ENCODE results near the gene HIGD1B. TPM values are rescaled to one million over a fixed set of nuclear protein-coding genes. Genes with fewer than 3 reads are reported as not detected.

HIGD1B gene
- total and polyA plus RNA-seq, 2 donors (not counting 1 experiment from before 2014, with no cell fraction given) = not detected

DNA sequence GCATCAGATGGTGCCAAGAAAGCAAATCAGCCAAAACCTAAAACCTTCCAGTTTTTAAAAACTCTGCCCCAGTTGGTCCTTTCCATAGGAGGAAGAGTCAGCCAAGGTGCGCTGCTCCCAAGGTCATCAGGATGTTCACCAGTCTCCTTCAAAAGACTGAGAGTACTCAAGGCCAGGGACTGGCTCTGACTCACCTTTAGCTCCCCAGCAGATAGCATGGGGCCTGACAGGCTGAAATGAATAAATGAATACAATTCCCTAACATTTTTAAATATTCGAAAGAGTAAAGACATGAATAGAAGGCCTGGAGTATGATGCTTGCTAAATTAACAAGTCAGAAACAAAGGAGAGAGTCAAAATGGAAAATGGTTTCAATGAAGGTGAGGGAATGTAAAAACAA, 32.4 kb downstream of the HIGD1B start:
- Histone ChIP-seq H3K9ac (ENCODE audit: low read length) (no peak overlapping the region), H3K79me2 (ENCODE audit: control insufficient read depth, insufficient read depth, low read length) (no peaks in the 10 kb centered on the region), H3K36me3 (replicated peaks in 1 of 2; ENCODE audit: control extremely low read depth in 1 of 2, control insufficient read depth in 1 of 2, extremely low read depth in 1 of 2, insufficient read depth in 2 of 2, low read length in 1 of 2) (peaks cover 16 to 75% of the 10 kb centered on the region in 2 experiments), H3K4me2 (replicated peaks; ENCODE audit: low read depth, low read length, poor library complexity, severe bottlenecking) (no peak overlapping the region), H3K9me3 (ENCODE audit: control extremely low read depth in 1 of 3, control insufficient read depth in 2 of 3, insufficient read depth in 1 of 3, low read length in 2 of 3) (no peaks in the 10 kb centered on the region), H3K4me3 (ENCODE audit: control extremely low read depth in 1 of 5, extremely low read depth in 1 of 5, insufficient read depth in 1 of 5, low read depth in 2 of 5, low read length in 4 of 5) (no peak overlapping the region), H2AFZ (ENCODE audit: insufficient read depth, low read depth, low read length, poor library complexity, severe bottlenecking) (no peak overlapping the region), H3K27ac (ENCODE audit: low read length in 2 of 2) (no peak overlapping the region), H4K20me1 (ENCODE audit: control insufficient read depth, insufficient read depth, low read length, poor library complexity, severe bottlenecking) (no peaks in the 10 kb centered on the region), H3K27me3 (replicated peaks in 1 of 4; ENCODE audit: control extremely low read depth in 1 of 4, control insufficient read depth in 3 of 4, insufficient read depth in 4 of 4, low read length in 3 of 4) (no peaks in the 10 kb centered on the region), H3K4me1 (ENCODE audit: control insufficient read depth in 2 of 2, insufficient read depth in 2 of 2, low read length in 2 of 2) (no peaks in the 10 kb centered on the region)
- ATAC-seq (ENCODE audit: low read depth) (no peak), DNase-seq (no peak)
- CTCF ChIA-PET = interaction anchor here (1.9 to 3.6 kb wide), 3 partner anchors 15 to 142 kb away, joined by 5 to 25 read pairs (median 16); no protein-coding TSS in a partner anchor
- intact Hi-C loops (cut with micrococcal nuclease) = no loop called here
- Mint-ChIP-seq H3K4me3 (no peak overlapping the region), H3K27ac (no peak overlapping the region), H3K27me3 (no peaks in the 10 kb centered on the region), H3K9me3 (ENCODE audit: insufficient read depth) (no peaks in the 10 kb centered on the region), H3K4me1 (no peaks in the 10 kb centered on the region)
- TF ChIP-seq, protein P1, sequence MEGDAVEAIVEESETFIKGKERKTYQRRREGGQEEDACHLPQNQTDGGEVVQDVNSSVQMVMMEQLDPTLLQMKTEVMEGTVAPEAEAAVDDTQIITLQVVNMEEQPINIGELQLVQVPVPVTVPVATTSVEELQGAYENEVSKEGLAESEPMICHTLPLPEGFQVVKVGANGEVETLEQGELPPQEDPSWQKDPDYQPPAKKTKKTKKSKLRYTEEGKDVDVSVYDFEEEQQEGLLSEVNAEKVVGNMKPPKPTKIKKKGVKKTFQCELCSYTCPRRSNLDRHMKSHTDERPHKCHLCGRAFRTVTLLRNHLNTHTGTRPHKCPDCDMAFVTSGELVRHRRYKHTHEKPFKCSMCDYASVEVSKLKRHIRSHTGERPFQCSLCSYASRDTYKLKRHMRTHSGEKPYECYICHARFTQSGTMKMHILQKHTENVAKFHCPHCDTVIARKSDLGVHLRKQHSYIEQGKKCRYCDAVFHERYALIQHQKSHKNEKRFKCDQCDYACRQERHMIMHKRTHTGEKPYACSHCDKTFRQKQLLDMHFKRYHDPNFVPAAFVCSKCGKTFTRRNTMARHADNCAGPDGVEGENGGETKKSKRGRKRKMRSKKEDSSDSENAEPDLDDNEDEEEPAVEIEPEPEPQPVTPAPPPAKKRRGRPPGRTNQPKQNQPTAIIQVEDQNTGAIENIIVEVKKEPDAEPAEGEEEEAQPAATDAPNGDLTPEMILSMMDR (IDR thresholded peaks at IDR 0.05) = no peak
- no peak for TF ChIP-seq EZH2 (IDR thresholded peaks at IDR 0.05; ENCODE audit: borderline replicate concordance, insufficient read depth, low read depth, low read length, poor library complexity, severe bottlenecking)
- POLR2A ChIA-PET = no interaction called here
- WGBS (ENCODE audit: insufficient coverage) = 100% methylated on average over 1 of the region's 2 CpGs

DNA sequence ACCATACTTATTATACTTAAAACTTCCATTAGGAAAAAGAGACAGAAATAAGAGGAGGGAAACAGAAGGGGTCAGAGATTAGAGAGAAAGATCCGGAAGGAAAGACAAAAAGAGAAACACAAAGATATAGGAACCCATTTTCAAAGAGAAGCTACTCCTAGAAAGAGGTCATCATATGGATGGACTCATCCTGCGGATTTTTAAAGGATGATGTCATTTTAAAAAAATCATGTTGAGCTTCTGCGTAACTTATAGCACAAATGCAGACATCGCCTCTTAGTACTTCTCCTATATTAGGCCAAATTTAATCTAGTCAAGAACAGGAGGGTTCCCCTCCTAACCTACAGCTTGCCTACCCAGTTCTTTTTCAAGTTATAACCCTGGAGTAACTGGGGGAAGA, 33.5 kb downstream of the HIGD1B start:
- H3K9ac ChIP-seq (ENCODE audit: low read length) = no peak overlapping the region
- Mint-ChIP-seq H3K4me1 (no peaks in the 10 kb centered on the region), H3K9me3 (ENCODE audit: insufficient read depth) (no peaks in the 10 kb centered on the region), H3K4me3 (no peak overlapping the region), H3K27ac (no peak overlapping the region), H3K27me3 (no peaks in the 10 kb centered on the region)
- intact Hi-C loops (cut with micrococcal nuclease) = no loop called here
- H3K4me2 ChIP-seq (replicated peaks; ENCODE audit: low read depth, low read length, poor library complexity, severe bottlenecking) = no peak overlapping the region
- no peak overlapping the region for H3K27ac ChIP-seq (ENCODE audit: low read length in 2 of 2)
- peaks cover 16 to 75% of the 10 kb centered on the region in 2 experiments for H3K36me3 ChIP-seq (replicated peaks in 1 of 2; ENCODE audit: control extremely low read depth in 1 of 2, control insufficient read depth in 1 of 2, extremely low read depth in 1 of 2, insufficient read depth in 2 of 2, low read length in 1 of 2)
- CTCF ChIA-PET = interaction anchor here (0.6 to 1.2 kb wide), 6 partner anchors 10 to 350 kb away, joined by 3 to 4 read pairs (median 4); no protein-coding TSS in a partner anchor
- no CpG with 5 or more reads among the region's 4 CpGs for WGBS (ENCODE audit: insufficient coverage)
- ATAC-seq (ENCODE audit: low read depth) = no peak
- no peaks in the 10 kb centered on the region for H3K79me2 ChIP-seq (ENCODE audit: control insufficient read depth, insufficient read depth, low read length)
- no peaks in the 10 kb centered on the region for H4K20me1 ChIP-seq (ENCODE audit: control insufficient read depth, insufficient read depth, low read length, poor library complexity, severe bottlenecking)
- no peaks in the 10 kb centered on the region for H3K4me1 ChIP-seq (ENCODE audit: control insufficient read depth in 2 of 2, insufficient read depth in 2 of 2, low read length in 2 of 2)
- H3K27me3 ChIP-seq (replicated peaks in 1 of 4; ENCODE audit: control extremely low read depth in 1 of 4, control insufficient read depth in 3 of 4, insufficient read depth in 4 of 4, low read length in 3 of 4) = no peaks in the 10 kb centered on the region
- no peaks in the 10 kb centered on the region for H3K9me3 ChIP-seq (ENCODE audit: control extremely low read depth in 1 of 3, control insufficient read depth in 2 of 3, insufficient read depth in 1 of 3, low read length in 2 of 3)
- H3K4me3 ChIP-seq (ENCODE audit: control extremely low read depth in 1 of 5, extremely low read depth in 1 of 5, insufficient read depth in 1 of 5, low read depth in 2 of 5, low read length in 4 of 5) = no peak overlapping the region
- POLR2A ChIA-PET = no interaction called here
- no peak overlapping the region for H2AFZ ChIP-seq (ENCODE audit: insufficient read depth, low read depth, low read length, poor library complexity, severe bottlenecking)
- no peak for DNase-seq
- TF ChIP-seq, protein P1 (IDR thresholded peaks at IDR 0.05) = no peak
- TF ChIP-seq EZH2 (IDR thresholded peaks at IDR 0.05; ENCODE audit: borderline replicate concordance, insufficient read depth, low read depth, low read length, poor library complexity, severe bottlenecking) = no peak

Data from B cell (primary cell).